ENCODE data around the gene KRIT1. TPM values are rescaled to one million over a fixed set of nuclear protein-coding genes. Genes with fewer than 3 reads are reported as not detected.

Gene KRIT1
- total and polyA plus RNA-seq, 2 of the 13 experiments (the other 11 are each of a cell fraction or from before 2014, with no cell fraction given): 29.4 to 37.7 TPM

- TF ChIP-seq ZNF362 (CRISPR knock-in tag; IDR thresholded peaks at IDR 0.05; ENCODE audit: borderline replicate concordance): no peak
- TF ChIP-seq JDP2 (CRISPR knock-in tag; IDR thresholded peaks at IDR 0.05; ENCODE audit: borderline replicate concordance): no peak
- 0 out of 2 replicates have a peak, but pooled peaks have one; percentile 22 for TF ChIP-seq ZNF329 (CRISPR knock-in tag; IDR thresholded peaks at IDR 0.05; ENCODE audit: low read depth)
- peak; percentile 83 for TF ChIP-seq MYC (CRISPR knock-in tag; IDR thresholded peaks at IDR 0.05; ENCODE audit: borderline replicate concordance)
- peak; percentile 93 for TF ChIP-seq ASH2L (IDR thresholded peaks at IDR 0.05; ENCODE audit: insufficient read length, low read depth, low read length)
- no peak for TF ChIP-seq SOX13 (IDR thresholded peaks at IDR 0.05)
- TF ChIP-seq SOX13 (CRISPR knock-in tag; conservative IDR thresholded peaks at IDR 0.05 in 1 of 2, IDR thresholded peaks at IDR 0.05 in 1 of 2): 0 out of 4 replicates have a peak, but pooled peaks of 1 of the 2 experiments have one; percentile 22
- peak; percentile 20; the same call in 1 of the 2 replicates for TF ChIP-seq CTCF (CRISPR knock-in tag; IDR thresholded peaks at IDR 0.05)
- no peak for TF ChIP-seq ZNF589 (CRISPR knock-in tag; conservative IDR thresholded peaks at IDR 0.05)
- peak; percentile 52 for TF ChIP-seq RAD21 (CRISPR knock-in tag; IDR thresholded peaks at IDR 0.05)
- peak; percentile 84; the same call in 1 of the 2 replicates for TF ChIP-seq NRL (CRISPR knock-in tag; IDR thresholded peaks at IDR 0.05; ENCODE audit: borderline replicate concordance)
- no peak for TF ChIP-seq MAFG (CRISPR knock-in tag; IDR thresholded peaks at IDR 0.05)
- no peak for TF ChIP-seq ZFP37 (CRISPR knock-in tag; IDR thresholded peaks at IDR 0.05; ENCODE audit: borderline replicate concordance)
- TF ChIP-seq ZSCAN21 (CRISPR knock-in tag; IDR thresholded peaks at IDR 0.05; ENCODE audit: borderline replicate concordance): peak; percentile 18
- TF ChIP-seq ZFAT (CRISPR knock-in tag; conservative IDR thresholded peaks at IDR 0.05): no peak
- TF ChIP-seq ZNF382 (CRISPR knock-in tag; IDR thresholded peaks at IDR 0.05; ENCODE audit: borderline replicate concordance): no peak
- 0 out of 4 replicates have a peak, but pooled peaks of 1 of the 2 experiments have one; percentile 59 for TF ChIP-seq ATF4 (CRISPR knock-in tag; IDR thresholded peaks at IDR 0.05)
- peak; percentile 61 for TF ChIP-seq LCORL (IDR thresholded peaks at IDR 0.05)
- TF ChIP-seq LCORL (CRISPR knock-in tag; IDR thresholded peaks at IDR 0.05): peak; percentile 0; the same call in 1 of the 2 replicates
- TF ChIP-seq ARNTL (CRISPR knock-in tag; IDR thresholded peaks at IDR 0.05): no peak; the same call in 1 of the 2 replicates
- peak; percentile 44; the same call in 1 of the 2 replicates for TF ChIP-seq ZNF749 (CRISPR knock-in tag; IDR thresholded peaks at IDR 0.05; ENCODE audit: borderline replicate concordance)
- no peak for TF ChIP-seq XRCC5 (optimal IDR thresholded peaks at IDR 0.05; ENCODE audit: low read length)
- no peak for TF ChIP-seq SIX4 (CRISPR knock-in tag; IDR thresholded peaks at IDR 0.05)
- peak; percentile 98 for TF ChIP-seq ZFX (CRISPR knock-in tag; IDR thresholded peaks at IDR 0.05; ENCODE audit: low read depth)
- TF ChIP-seq ZNF367 (CRISPR knock-in tag; IDR thresholded peaks at IDR 0.05; ENCODE audit: borderline replicate concordance): no peak
- no peak for TF ChIP-seq ZNF83 (CRISPR knock-in tag; IDR thresholded peaks at IDR 0.05; ENCODE audit: borderline replicate concordance)
These were observed at the start of gene KRIT1, which contains the start of gene ANKIB1 (continued) for GRCh38 chr7:92245487-92246359.
